Natural killer cell (primary cell): Measurements from ENCODE around the gene PPARG. TPM values are rescaled to one million over a fixed set of nuclear protein-coding genes. Genes with fewer than 3 reads are reported as not detected.
"Not testable (repeated sequence)": the region's sequence is repeated elsewhere in the genome, so short reads cannot be mapped to it uniquely, and the experiment has no call there.

Source experiments
- ATAC-seq, 3 donors: fragments of 150-1000 bp in 2 of 3; fragments of 200-7000 bp in 1 of 3; cut with Tn5 transposase; 1 replicate in 1 of 3; 2 replicates in 2 of 3; pipeline ENCODE4 v1.10.0; 2021; ENCODE audit warnings: mild to moderate bottlenecking in 2 of 3, moderate library complexity in 2 of 3
- DNase-seq, 2 donors: peaks; one replicate each; pipeline versions ENCODE4 v3.0.0 to v3.0.0-alpha.2; 2013 to 2021; ENCODE audit warnings: mixed read lengths in 1 of 2
- H3K27ac ChIP-seq: one replicate; pipeline ENCODE4 v1.5.1; 2013; ENCODE audit warnings: mild to moderate bottlenecking, low read length
- H3K27me3 ChIP-seq: one replicate; pipeline ENCODE4 v1.6.1; 2013; ENCODE audit warnings: low read length; ENCODE audit not compliant: control insufficient read depth, insufficient read depth
- H3K36me3 ChIP-seq: one replicate; pipeline ENCODE4 v1.6.1; 2013; ENCODE audit warnings: low read length; ENCODE audit not compliant: control insufficient read depth, insufficient read depth
- H3K4me1 ChIP-seq: one replicate; pipeline ENCODE4 v1.6.1; 2013; ENCODE audit warnings: low read length; ENCODE audit not compliant: control insufficient read depth, insufficient read depth
- H3K4me3 ChIP-seq: one replicate; pipeline ENCODE4 v1.5.1; 2013; ENCODE audit warnings: low read length
- H3K9me3 ChIP-seq: one replicate; pipeline ENCODE4 v1.6.1; 2013; ENCODE audit warnings: low read length; ENCODE audit not compliant: control insufficient read depth, insufficient read depth
- H3K27ac Mint-ChIP-seq, 2 donors: one replicate each; pipeline ENCODE4 v1.8.0; 2022; ENCODE audit warnings: mild to moderate bottlenecking in 2 of 2, mixed read lengths in 2 of 2, moderate library complexity in 1 of 2
- H3K27me3 Mint-ChIP-seq, 2 donors: one replicate each; pipeline ENCODE4 v1.8.0; 2022; ENCODE audit warnings: low read depth in 2 of 2, mixed read lengths in 2 of 2
- H3K36me3 Mint-ChIP-seq: one replicate; pipeline ENCODE4 v1.8.0; 2022; ENCODE audit warnings: mixed read lengths
- H3K4me1 Mint-ChIP-seq, 2 donors: one replicate each; pipeline ENCODE4 v1.8.0; 2022; ENCODE audit warnings: mixed read lengths in 2 of 2
- H3K4me3 Mint-ChIP-seq: one replicate; pipeline ENCODE4 v1.8.0; 2022; ENCODE audit warnings: mild to moderate bottlenecking, moderate library complexity, mixed read lengths
- H3K9me3 Mint-ChIP-seq, 2 donors: one replicate each; pipeline ENCODE4 v1.8.0; 2022; ENCODE audit warnings: mixed read lengths in 2 of 2
- WGBS: methylation state at CpG from one replicate; pipeline ENCODE4 v1.1.7; 2013; ENCODE audit warnings: missing lambda C conversion rate; ENCODE audit not compliant: insufficient coverage; 5-methylcytosine and 5-hydroxymethylcytosine counted together
- intact Hi-C: fragments of 100-400 bp; cut with micrococcal nuclease; formaldehyde crosslinking; loops from one replicate; pipeline ENCODE4 v1.14.2; 2022
- total RNA-seq, 4 donors: library from RNA; stranded (reverse); fragments of 120-200 nt in 1 of 4; gene quantifications; one replicate each; pipeline versions ENCODE4 v1.2.3 to v1.2.4, GENCODE V29; 2013 to 2022
- TF ChIP-seq, protein P1 (sequence below): fragments of 200-600 bp; IDR thresholded peaks from one replicate; pipeline ENCODE4 v1.8.0; 2022; ENCODE audit warnings: antibody characterized with exemption

Gene PPARG
- total RNA-seq, 3 donors from 2014 or later (not counting 1 experiment from before 2014, with no cell fraction given): 0.21 TPM; not detected in 2

DNA sequence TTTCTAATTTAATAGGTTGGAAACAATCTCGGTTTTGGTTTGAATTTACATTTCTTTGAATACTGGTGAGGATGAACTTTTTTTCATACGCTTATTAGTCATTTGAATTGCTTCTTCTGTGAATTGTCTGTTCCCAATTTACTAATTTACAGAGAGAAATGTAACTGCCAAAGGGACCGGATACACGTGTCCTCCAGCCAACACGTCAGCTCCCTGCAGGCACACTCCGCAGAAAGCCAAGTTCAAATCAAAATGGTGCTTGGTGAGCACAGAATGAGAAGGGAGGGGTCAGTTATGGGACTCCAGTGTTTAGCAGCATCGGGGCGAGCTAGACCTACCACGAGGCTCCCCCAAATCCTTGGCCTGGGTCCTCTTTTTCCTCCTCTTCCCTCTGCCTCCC, 184.6 kb downstream of the PPARG start:
- Mint-ChIP-seq H3K27ac (no peak overlapping the region), H3K4me3 (no peak overlapping the region)

DNA sequence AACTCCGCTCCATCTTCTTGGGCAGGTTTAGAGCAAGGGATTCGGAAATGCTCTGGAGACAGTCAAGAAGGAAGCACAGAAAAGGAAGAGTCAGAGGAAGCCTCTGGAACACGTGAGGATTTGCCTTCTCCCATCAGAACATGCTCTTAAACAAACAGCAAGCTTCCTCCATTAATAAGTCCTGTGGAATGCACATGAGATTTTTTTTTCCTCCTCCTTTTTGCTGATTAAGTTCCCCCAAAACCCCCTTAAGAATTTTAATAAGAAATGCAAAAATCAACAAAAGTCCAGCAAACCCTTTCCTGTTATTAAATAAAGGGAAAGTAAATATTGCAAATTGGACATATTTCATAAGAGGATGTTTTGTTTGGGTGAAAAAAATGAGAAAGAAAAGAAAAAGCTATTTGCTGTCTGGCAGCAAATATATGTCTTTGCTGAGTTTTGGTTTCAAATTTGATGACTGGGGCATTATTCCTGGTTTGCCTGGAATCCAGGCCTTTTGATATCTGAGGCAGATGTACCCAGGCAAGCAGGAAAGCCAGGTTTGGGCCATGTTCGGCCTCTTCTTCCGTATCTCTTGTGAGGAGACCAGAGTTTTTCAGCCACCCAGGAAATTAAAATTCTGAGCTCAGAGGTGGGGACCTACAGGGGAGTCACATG, 187.5 kb downstream of the PPARG start:
- no peaks in the 10 kb centered on the region for H3K4me1 ChIP-seq
- H3K9me3 ChIP-seq: no peaks in the 10 kb centered on the region
- H3K27ac ChIP-seq: no peak overlapping the region
- H3K4me1 Mint-ChIP-seq: peaks cover 0 to 5% of the 10 kb centered on the region in 2 donors
- H3K27ac Mint-ChIP-seq: no peak overlapping the region
- intact Hi-C loops: no loop called here
- H3K9me3 Mint-ChIP-seq: no peaks in the 10 kb centered on the region
- no peak for ATAC-seq
- no peaks in the 10 kb centered on the region for H3K36me3 ChIP-seq
- no peaks in the 10 kb centered on the region for H3K27me3 ChIP-seq
- H3K36me3 Mint-ChIP-seq: no peaks in the 10 kb centered on the region
- H3K27me3 Mint-ChIP-seq: peaks cover 0 to 3% of the 10 kb centered on the region in 2 donors
- WGBS: 90% methylated on average over 5 of the region's 5 CpGs
- TF ChIP-seq, protein P1, sequence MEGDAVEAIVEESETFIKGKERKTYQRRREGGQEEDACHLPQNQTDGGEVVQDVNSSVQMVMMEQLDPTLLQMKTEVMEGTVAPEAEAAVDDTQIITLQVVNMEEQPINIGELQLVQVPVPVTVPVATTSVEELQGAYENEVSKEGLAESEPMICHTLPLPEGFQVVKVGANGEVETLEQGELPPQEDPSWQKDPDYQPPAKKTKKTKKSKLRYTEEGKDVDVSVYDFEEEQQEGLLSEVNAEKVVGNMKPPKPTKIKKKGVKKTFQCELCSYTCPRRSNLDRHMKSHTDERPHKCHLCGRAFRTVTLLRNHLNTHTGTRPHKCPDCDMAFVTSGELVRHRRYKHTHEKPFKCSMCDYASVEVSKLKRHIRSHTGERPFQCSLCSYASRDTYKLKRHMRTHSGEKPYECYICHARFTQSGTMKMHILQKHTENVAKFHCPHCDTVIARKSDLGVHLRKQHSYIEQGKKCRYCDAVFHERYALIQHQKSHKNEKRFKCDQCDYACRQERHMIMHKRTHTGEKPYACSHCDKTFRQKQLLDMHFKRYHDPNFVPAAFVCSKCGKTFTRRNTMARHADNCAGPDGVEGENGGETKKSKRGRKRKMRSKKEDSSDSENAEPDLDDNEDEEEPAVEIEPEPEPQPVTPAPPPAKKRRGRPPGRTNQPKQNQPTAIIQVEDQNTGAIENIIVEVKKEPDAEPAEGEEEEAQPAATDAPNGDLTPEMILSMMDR: no peak
- H3K4me3 Mint-ChIP-seq: no peak overlapping the region
- H3K4me3 ChIP-seq: no peak overlapping the region
- DNase-seq: no peak

More for the DNA sequence above, 184.6 kb downstream of the PPARG start:
- Mint-ChIP-seq H3K36me3 (no peaks in the 10 kb centered on the region), H3K27me3 (peaks cover 0 to 3% of the 10 kb centered on the region in 2 donors), H3K9me3 (no peaks in the 10 kb centered on the region), H3K4me1 (no peaks in the 10 kb centered on the region)
- Histone ChIP-seq H3K9me3 (no peaks in the 10 kb centered on the region), H3K4me3 (no peak overlapping the region), H3K27ac (no peak overlapping the region), H3K36me3 (no peaks in the 10 kb centered on the region), H3K4me1 (no peaks in the 10 kb centered on the region), H3K27me3 (no peaks in the 10 kb centered on the region)
- 82% methylated on average over 8 of the region's 9 CpGs for WGBS
- TF ChIP-seq, protein P1: no peak
- ATAC-seq: no peak
- intact Hi-C loops: no loop called here
- DNase-seq: no peak

DNA sequence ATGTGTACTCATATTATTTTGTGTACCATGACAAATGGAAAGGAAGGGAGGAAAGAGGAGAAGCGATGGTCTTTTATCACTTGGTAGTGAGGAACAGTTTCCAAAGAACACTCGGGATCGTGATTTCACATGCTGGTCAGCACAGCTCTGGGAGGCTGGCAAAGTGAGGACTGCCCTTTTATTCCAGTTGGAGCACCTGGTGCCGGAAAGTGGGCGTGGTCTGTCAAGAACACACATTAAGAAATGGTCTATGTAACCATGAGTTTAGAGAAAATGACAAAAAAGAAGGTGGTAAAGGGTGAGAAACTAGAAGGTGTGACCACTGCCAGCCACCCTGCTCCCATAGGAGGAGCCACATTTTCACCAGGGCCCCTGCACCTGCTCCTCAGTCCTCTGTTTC, 188.4 kb downstream of the PPARG start:
- 96% methylated on average over 5 of the region's 5 CpGs for WGBS
- DNase-seq: no peak
- TF ChIP-seq, protein P1: no peak
- Histone ChIP-seq H3K36me3 (no peaks in the 10 kb centered on the region), H3K27ac (no peak overlapping the region), H3K4me3 (no peak overlapping the region), H3K9me3 (no peaks in the 10 kb centered on the region), H3K27me3 (no peaks in the 10 kb centered on the region), H3K4me1 (no peaks in the 10 kb centered on the region)
- Mint-ChIP-seq H3K36me3 (no peaks in the 10 kb centered on the region), H3K27ac (no peak overlapping the region), H3K9me3 (no peaks in the 10 kb centered on the region), H3K4me1 (peaks cover 0 to 5% of the 10 kb centered on the region in 2 donors), H3K4me3 (no peak overlapping the region), H3K27me3 (peaks cover 0 to 3% of the 10 kb centered on the region in 2 donors)
- intact Hi-C loops: no loop called here
- no peak for ATAC-seq

DNA sequence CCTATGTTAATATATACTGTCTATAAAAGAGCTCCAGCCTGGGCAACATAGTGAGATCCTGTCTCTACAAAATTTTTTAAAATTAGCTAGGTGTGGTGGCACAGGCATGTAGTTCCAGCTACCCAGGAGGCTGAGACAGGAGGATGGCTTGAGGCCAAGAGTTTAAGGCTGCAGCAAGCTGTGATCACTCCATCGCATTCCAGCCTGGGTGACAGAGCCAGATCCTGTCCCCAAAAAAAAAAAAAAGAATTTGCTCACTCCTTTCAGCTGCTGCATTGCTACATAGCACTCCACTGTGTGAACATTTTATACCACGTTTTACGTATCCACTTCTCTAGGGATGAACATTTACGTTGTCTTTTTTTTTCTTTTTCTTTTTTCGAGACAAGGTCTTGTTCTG, 189.5 kb downstream of the PPARG start:
- peaks cover 0 to 3% of the 10 kb centered on the region in 2 donors for H3K27me3 Mint-ChIP-seq
- Histone ChIP-seq H3K4me3 (no peak overlapping the region), H3K27ac (no peak overlapping the region), H3K36me3 (no peaks in the 10 kb centered on the region), H3K27me3 (no peaks in the 10 kb centered on the region), H3K9me3 (no peaks in the 10 kb centered on the region), H3K4me1 (peaks cover 2% of the 10 kb centered on the region)
- H3K4me1 Mint-ChIP-seq: peaks cover 4 to 9% of the 10 kb centered on the region in 2 donors
- WGBS: 95% methylated on average over 5 of the region's 5 CpGs
- H3K36me3 Mint-ChIP-seq: no peaks in the 10 kb centered on the region
- no peak for ATAC-seq
- no peak for DNase-seq
- TF ChIP-seq, protein P1: no peak
- no peaks in the 10 kb centered on the region for H3K9me3 Mint-ChIP-seq
- H3K27ac Mint-ChIP-seq: no peak overlapping the region
- H3K4me3 Mint-ChIP-seq: no peak overlapping the region
- intact Hi-C loops: no loop called here

DNA sequence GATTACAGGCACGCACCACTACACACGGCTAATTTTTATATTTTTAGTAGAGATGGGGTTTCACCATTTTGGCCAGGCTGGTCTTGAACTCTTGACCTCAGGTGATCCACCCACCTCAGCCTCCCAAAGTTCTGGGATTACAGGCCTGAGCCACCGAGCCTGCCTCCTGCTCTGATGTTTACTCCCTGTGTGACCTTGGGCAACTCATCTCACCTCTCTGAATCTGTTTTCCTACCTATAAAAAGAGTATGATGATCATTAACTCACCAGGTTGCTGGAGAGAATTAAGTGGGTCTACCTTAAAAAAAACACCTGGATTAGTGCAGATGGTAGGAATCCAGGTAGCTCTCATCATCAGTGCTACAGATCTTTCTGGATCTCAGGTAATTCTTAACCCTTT, 190.3 kb downstream of the PPARG start:
- intact Hi-C loops, DNase-seq, ATAC-seq, H3K4me3 ChIP-seq, H3K9me3 ChIP-seq, H3K36me3 ChIP-seq, H3K36me3 Mint-ChIP-seq, H3K27ac ChIP-seq, H3K9me3 Mint-ChIP-seq, H3K4me3 Mint-ChIP-seq, H3K27me3 ChIP-seq, H3K27ac Mint-ChIP-seq, H3K27me3 Mint-ChIP-seq, H3K4me1 ChIP-seq: not testable (repeated sequence)
- WGBS: 86% methylated on average over 1 of the region's 3 CpGs
- peaks cover 13 to 17% of the 10 kb centered on the region in 2 donors for H3K4me1 Mint-ChIP-seq
